Loucy (cell line): ENCODE data around the gene DGKB.

Experiments used
- CTCF ChIP-seq: fragments of 200-600 bp; sonication (generic); conservative IDR thresholded peaks from 2 replicates; pipeline ENCODE4 v1.5.1; 2014; ENCODE audit warnings: mild to moderate bottlenecking, antibody characterized with exemption, low read length
- EZH2phosphoT487 ChIP-seq: fragments of 200-600 bp; IDR thresholded peaks from 2 replicates; pipeline ENCODE4 v1.6.1; 2018; ENCODE audit warnings: antibody characterized with exemption, mild to moderate bottlenecking, moderate library complexity, borderline replicate concordance

GRCh38 chr7:14196555-14196954 lies 706.0 kb downstream of the DGKB start:
- TF ChIP-seq CTCF (no peak), EZH2phosphoT487 (no peak)
